ENCODE measurements around the gene DDX20. TPM values are rescaled to one million over a fixed set of nuclear protein-coding genes. Genes with fewer than 3 reads are reported as not detected.

Gene DDX20
- polyA plus RNA-seq, 1 experiment: 12.3 TPM

DNA sequence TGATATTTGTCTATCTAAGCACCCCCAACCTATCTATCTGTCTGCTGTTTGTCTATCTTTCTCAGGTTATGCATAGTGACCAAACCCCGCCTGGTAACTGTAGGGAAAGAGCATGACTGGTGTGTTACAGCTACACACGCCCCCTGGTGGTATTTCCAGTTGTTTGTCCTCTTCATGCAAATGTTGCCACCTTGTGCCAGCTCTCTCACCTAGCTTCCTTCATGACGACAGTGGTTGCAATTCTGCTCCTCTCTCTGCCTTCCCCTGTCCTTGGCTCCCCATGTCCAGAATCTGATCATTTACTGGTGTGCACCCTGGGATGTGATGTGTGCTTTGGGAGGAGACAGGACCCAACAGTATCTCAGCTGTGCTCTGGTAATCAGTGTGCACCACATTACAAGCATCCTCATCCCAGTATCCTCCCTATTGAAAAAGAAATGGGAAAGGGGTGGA is 8.4 kb upstream of the DDX20 start:
- no peaks in the 10 kb centered on the region for H3K27me3 ChIP-seq (ENCODE audit: control insufficient read depth, insufficient read depth, low read length)
- POLR2A ChIA-PET: interaction anchor here (0.9 kb wide), 1 partner anchor 14 kb away, joined by 5 read pairs; no protein-coding TSS in a partner anchor

GRCh38 chr1:111747947-111748346 is 7.8 kb upstream of the DDX20 start:
- ChIA-PET CTCF (interaction anchor here (1.0 to 8.2 kb wide), 13 partner anchors 11 to 276 kb away, joined by 3 to 105 read pairs (median 7); no protein-coding TSS in a partner anchor), POLR2A (no interaction called here)
- no peaks in the 10 kb centered on the region for H3K9me3 ChIP-seq (ENCODE audit: control insufficient read depth, insufficient read depth, low read length)
- DNase-seq (ENCODE audit: low read depth, low spot score): no peak
- no peak overlapping the region for H3K4me3 ChIP-seq (ENCODE audit: low read depth, low read length)
- H3K27me3 ChIP-seq (ENCODE audit: control insufficient read depth, insufficient read depth, low read length): no peaks in the 10 kb centered on the region
- H3K27ac ChIP-seq (ENCODE audit: low read depth, low read length): no peak overlapping the region
- TF ChIP-seq, protein P1, sequence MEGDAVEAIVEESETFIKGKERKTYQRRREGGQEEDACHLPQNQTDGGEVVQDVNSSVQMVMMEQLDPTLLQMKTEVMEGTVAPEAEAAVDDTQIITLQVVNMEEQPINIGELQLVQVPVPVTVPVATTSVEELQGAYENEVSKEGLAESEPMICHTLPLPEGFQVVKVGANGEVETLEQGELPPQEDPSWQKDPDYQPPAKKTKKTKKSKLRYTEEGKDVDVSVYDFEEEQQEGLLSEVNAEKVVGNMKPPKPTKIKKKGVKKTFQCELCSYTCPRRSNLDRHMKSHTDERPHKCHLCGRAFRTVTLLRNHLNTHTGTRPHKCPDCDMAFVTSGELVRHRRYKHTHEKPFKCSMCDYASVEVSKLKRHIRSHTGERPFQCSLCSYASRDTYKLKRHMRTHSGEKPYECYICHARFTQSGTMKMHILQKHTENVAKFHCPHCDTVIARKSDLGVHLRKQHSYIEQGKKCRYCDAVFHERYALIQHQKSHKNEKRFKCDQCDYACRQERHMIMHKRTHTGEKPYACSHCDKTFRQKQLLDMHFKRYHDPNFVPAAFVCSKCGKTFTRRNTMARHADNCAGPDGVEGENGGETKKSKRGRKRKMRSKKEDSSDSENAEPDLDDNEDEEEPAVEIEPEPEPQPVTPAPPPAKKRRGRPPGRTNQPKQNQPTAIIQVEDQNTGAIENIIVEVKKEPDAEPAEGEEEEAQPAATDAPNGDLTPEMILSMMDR (IDR thresholded peaks at IDR 0.05; ENCODE audit: low read depth, low read length): no peak

More for the DNA sequence above, 8.4 kb upstream of the DDX20 start:
- H3K27ac ChIP-seq (ENCODE audit: low read depth, low read length): no peak overlapping the region
- H3K9me3 ChIP-seq (ENCODE audit: control insufficient read depth, insufficient read depth, low read length): no peaks in the 10 kb centered on the region
- no peak for DNase-seq (ENCODE audit: low read depth, low spot score)
- TF ChIP-seq, protein P1 (IDR thresholded peaks at IDR 0.05; ENCODE audit: low read depth, low read length): peak; percentile 74
- CTCF ChIA-PET: interaction anchor here (0.5 to 8.2 kb wide), 24 partner anchors 7 to 589 kb away, joined by 3 to 105 read pairs (median 4); no protein-coding TSS in a partner anchor
- H3K4me3 ChIP-seq (ENCODE audit: low read depth, low read length): no peak overlapping the region

DNA sequence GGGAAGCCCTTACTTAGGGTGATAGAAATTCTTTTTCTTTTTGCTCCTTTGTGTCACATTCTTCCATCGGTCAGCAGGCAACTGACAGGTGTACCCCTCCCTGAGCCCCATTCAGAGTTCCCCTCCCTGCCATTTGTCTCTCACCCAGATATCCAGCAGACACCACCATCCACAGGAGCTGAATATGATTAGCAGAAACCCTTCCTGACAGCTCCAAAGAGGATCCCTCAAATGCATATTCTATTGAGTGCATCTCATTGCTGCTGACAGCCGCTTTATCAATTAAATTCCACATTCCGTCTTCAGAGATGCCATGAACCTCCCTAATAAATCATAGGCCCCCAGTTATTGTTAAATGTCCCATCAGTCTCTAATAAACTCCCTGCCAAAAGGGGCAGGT is 6.1 kb upstream of the DDX20 start:
- no peaks in the 10 kb centered on the region for H3K9me3 ChIP-seq (ENCODE audit: control insufficient read depth, insufficient read depth, low read length)
- TF ChIP-seq, protein P1 (IDR thresholded peaks at IDR 0.05; ENCODE audit: low read depth, low read length): no peak
- POLR2A ChIA-PET: interaction anchor here (0.8 kb wide), 1 partner anchor 35 kb away, joined by 8 read pairs; no protein-coding TSS in a partner anchor
- DNase-seq (ENCODE audit: low read depth, low spot score): no peak
- CTCF ChIA-PET: interaction anchor here (0.8 to 8.2 kb wide), 4 partner anchors 20 to 267 kb away, joined by 4 to 105 read pairs (median 20); no protein-coding TSS in a partner anchor
- no peak overlapping the region for H3K27ac ChIP-seq (ENCODE audit: low read depth, low read length)
- no peak overlapping the region for H3K4me3 ChIP-seq (ENCODE audit: low read depth, low read length)
- no peaks in the 10 kb centered on the region for H3K27me3 ChIP-seq (ENCODE audit: control insufficient read depth, insufficient read depth, low read length)

DNA sequence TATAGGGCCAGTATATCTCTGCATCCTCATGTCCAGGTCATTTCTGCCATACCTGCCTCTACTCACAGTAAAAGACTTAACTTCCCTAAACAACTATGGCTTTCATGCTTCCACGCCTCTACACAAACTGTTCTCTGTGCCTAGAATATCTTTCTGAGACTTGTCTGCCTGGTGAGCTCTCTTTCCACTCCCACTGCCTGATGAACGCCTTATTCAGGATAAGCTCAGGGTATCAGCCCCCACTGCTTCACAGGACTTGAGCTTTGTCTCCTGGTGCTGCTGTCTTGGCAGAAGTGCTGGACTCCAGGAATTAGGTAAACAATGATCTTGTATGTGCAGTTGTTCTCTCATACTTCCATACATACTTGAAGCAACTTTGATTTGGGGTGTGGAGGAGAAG is 4.8 kb upstream of the DDX20 start:
- H3K9me3 ChIP-seq (ENCODE audit: control insufficient read depth, insufficient read depth, low read length): no peaks in the 10 kb centered on the region; the same call in 1 of the 2 replicates
- H3K27ac ChIP-seq (ENCODE audit: low read depth, low read length): no peak overlapping the region
- TF ChIP-seq, protein P1 (IDR thresholded peaks at IDR 0.05; ENCODE audit: low read depth, low read length): no peak
- ChIA-PET POLR2A (no interaction called here), CTCF (interaction anchor here (1.1 to 8.2 kb wide), 7 partner anchors 10 to 270 kb away, joined by 3 to 105 read pairs (median 7); no protein-coding TSS in a partner anchor)
- H3K4me3 ChIP-seq (ENCODE audit: low read depth, low read length): no peak overlapping the region
- H3K27me3 ChIP-seq (ENCODE audit: control insufficient read depth, insufficient read depth, low read length): no peaks in the 10 kb centered on the region
- no peak for DNase-seq (ENCODE audit: low read depth, low spot score)

DNA sequence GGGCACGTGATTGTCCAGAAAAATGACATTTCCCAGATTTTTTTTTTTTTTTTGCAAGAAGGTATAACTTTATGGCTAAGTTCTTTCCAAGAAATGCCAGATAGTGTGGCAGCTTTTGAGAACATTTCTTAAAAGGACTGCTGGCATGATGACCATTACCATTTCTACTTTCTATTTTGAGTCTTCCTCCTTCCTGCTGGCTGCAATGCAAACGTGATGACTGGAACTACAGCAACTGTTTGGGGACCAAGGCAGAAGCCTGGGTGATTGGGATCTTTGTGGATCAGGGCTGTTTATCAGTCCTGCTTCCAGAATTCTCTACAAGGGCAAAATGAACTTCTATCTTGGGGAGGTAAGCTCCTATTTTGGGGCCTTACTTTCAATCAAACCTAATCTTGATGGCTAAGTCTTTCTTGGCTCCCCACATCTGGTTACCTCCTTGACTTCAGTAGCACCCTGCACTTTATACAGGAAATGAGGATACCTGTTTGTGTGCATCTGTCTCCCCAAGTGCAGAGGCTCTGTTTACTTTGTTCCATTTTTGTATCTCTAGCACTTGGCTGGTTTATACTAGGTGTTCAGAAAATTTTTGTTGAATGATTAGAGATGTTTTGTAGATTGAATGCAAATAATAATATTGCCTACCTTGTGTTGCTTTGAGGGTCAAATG is 3.7 kb upstream of the DDX20 start:
- POLR2A ChIA-PET: no interaction called here
- no peak overlapping the region for H3K4me3 ChIP-seq (ENCODE audit: low read depth, low read length)
- H3K9me3 ChIP-seq (ENCODE audit: control insufficient read depth, insufficient read depth, low read length): no peaks in the 10 kb centered on the region; the same call in 1 of the 2 replicates
- CTCF ChIA-PET: interaction anchor here (0.7 to 8.2 kb wide), 7 partner anchors 15 to 604 kb away, joined by 4 to 105 read pairs (median 7); no protein-coding TSS in a partner anchor
- TF ChIP-seq, protein P1 (IDR thresholded peaks at IDR 0.05; ENCODE audit: low read depth, low read length): no peak
- no peak for DNase-seq (ENCODE audit: low read depth, low spot score)
- H3K27me3 ChIP-seq (ENCODE audit: control insufficient read depth, insufficient read depth, low read length): no peaks in the 10 kb centered on the region
- H3K27ac ChIP-seq (ENCODE audit: low read depth, low read length): no peak overlapping the region
